GM23338 (cell line): Measurements from ENCODE around the gene UQCRFS1. TPM values are rescaled to one million over a fixed set of nuclear protein-coding genes. Genes with fewer than 3 reads are reported as not detected.

Experiments used
- ATAC-seq: fragments of 200-7000 bp; cut with Tn5 transposase; 3 replicates; pipeline ENCODE4 v1.9.1; 2020
- DNase-seq: peaks from one replicate; pipeline ENCODE4 v3.0.0-alpha.2; 2015; ENCODE audit warnings: low spot score
- H2AFZ ChIP-seq: fragments of 200-600 bp; sonication (generic); 2 replicates; pipeline ENCODE4 v1.8.0; 2016; ENCODE audit warnings: antibody characterized with exemption, mild to moderate bottlenecking, moderate library complexity
- H3F3A ChIP-seq: fragments of 200-600 bp; sonication (generic); replicated peaks from 2 replicates; pipeline ENCODE4 v1.8.0; 2017; ENCODE audit warnings: antibody characterized with exemption, mixed run types, low read depth
- H3K27ac ChIP-seq: fragments of 200-600 bp; sonication (generic); 2 replicates; pipeline ENCODE4 v1.6.1; 2016; ENCODE audit warnings: low read depth
- H3K27me3 ChIP-seq: fragments of 200-600 bp; sonication (generic); 2 replicates; pipeline ENCODE4 v1.8.0; 2016; ENCODE audit warnings: mild to moderate bottlenecking, mixed run types, moderate library complexity; ENCODE audit not compliant: insufficient read depth
- H3K36me3 ChIP-seq: fragments of 200-600 bp; sonication (generic); 2 replicates; pipeline ENCODE4 v1.8.0; 2016; ENCODE audit warnings: mild to moderate bottlenecking; ENCODE audit not compliant: insufficient read depth
- H3K4me1 ChIP-seq: fragments of 200-600 bp; sonication (generic); 2 replicates; pipeline ENCODE4 v1.8.0; 2016; ENCODE audit warnings: mild to moderate bottlenecking, moderate library complexity; ENCODE audit not compliant: insufficient read depth
- H3K4me2 ChIP-seq: fragments of 200-600 bp; sonication (generic); 2 replicates; pipeline ENCODE4 v1.7.1; 2017; ENCODE audit warnings: mixed run types
- H3K4me3 ChIP-seq: fragments of 200-600 bp; sonication (generic); 2 replicates; pipeline ENCODE4 v1.6.1; 2016; ENCODE audit warnings: mixed run types
- H3K79me2 ChIP-seq: fragments of 200-600 bp; sonication (generic); replicated peaks from 2 replicates; pipeline ENCODE4 v1.8.0; 2017; ENCODE audit warnings: mild to moderate bottlenecking; ENCODE audit not compliant: insufficient read depth
- H3K9me2 ChIP-seq: fragments of 200-600 bp; sonication (generic); 2 replicates; pipeline ENCODE4 v1.8.0; 2017; ENCODE audit not compliant: insufficient read depth
- H4K20me1 ChIP-seq: fragments of 200-600 bp; sonication (generic); replicated peaks from 2 replicates; pipeline ENCODE4 v1.8.0; 2017; ENCODE audit warnings: mild to moderate bottlenecking; ENCODE audit not compliant: insufficient read depth
- H3K27ac Mint-ChIP-seq: 2 replicates; pipeline ENCODE4 v1.8.0; 2020; ENCODE audit warnings: inconsistent platforms, mild to moderate bottlenecking, moderate library complexity, mixed read lengths
- H3K27me3 Mint-ChIP-seq: 3 replicates; pipeline ENCODE4 v1.8.0; 2022; ENCODE audit warnings: low read depth, mild to moderate bottlenecking, moderate library complexity, mixed read lengths, inconsistent platforms; ENCODE audit not compliant: insufficient read depth, poor library complexity
- H3K36me3 Mint-ChIP-seq: 3 replicates; pipeline ENCODE4 v1.8.0; 2021; ENCODE audit warnings: low read depth, mild to moderate bottlenecking, inconsistent platforms, moderate library complexity, mixed read lengths
- H3K4me1 Mint-ChIP-seq: 3 replicates; pipeline ENCODE4 v1.8.0; 2020; ENCODE audit warnings: mild to moderate bottlenecking, inconsistent platforms, mixed read lengths
- H3K4me3 Mint-ChIP-seq: 3 replicates; pipeline ENCODE4 v1.8.0; 2021; ENCODE audit warnings: moderate library complexity, mild to moderate bottlenecking, inconsistent platforms, mixed read lengths
- H3K9me3 Mint-ChIP-seq: 3 replicates; pipeline ENCODE4 v1.8.0; 2020; ENCODE audit warnings: moderate library complexity, mild to moderate bottlenecking, inconsistent platforms, mixed read lengths
- CREB1 ChIP-seq: fragments of 250-450 bp; sonication (Bioruptor Pico); IDR thresholded peaks from 2 replicates; pipeline ENCODE4 v1.5.0; 2020; ENCODE audit warnings: low read depth, mild to moderate bottlenecking, moderate library complexity
- ETS1 ChIP-seq: IDR thresholded peaks from 2 replicates; pipeline ENCODE4 v1.6.1; 2016; ENCODE audit warnings: antibody characterized with exemption
- EZH2 ChIP-seq: fragments of 200-600 bp; sonication (generic); IDR thresholded peaks from one replicate; pipeline ENCODE4 v1.8.0; 2017; ENCODE audit warnings: antibody characterized with exemption, mild to moderate bottlenecking, low read depth; ENCODE audit not compliant: unreplicated experiment
- EZH2phosphoT487 ChIP-seq: fragments of 200-600 bp; sonication (generic); IDR thresholded peaks from one replicate; pipeline ENCODE4 v1.8.1; 2018; ENCODE audit warnings: antibody characterized with exemption; ENCODE audit not compliant: unreplicated experiment
- NANOG ChIP-seq: IDR thresholded peaks from 2 replicates; pipeline ENCODE4 v1.6.1; 2016; ENCODE audit warnings: antibody characterized with exemption, borderline replicate concordance
- POLR2AphosphoS5 ChIP-seq: IDR thresholded peaks from 2 replicates; pipeline ENCODE4 v1.6.1; 2016; ENCODE audit warnings: antibody characterized with exemption, low read depth
- STAT1 ChIP-seq: IDR thresholded peaks from one replicate; pipeline ENCODE4 v1.6.1; 2016; ENCODE audit warnings: antibody characterized with exemption; ENCODE audit not compliant: unreplicated experiment
- polyA plus RNA-seq: library from polyadenylated mRNA; unstranded; fragments of >200 nt; fragmentation: Nextera tagmentation; extraction: Ambion mirVana; gene quantifications from 2 replicates; pipeline ENCODE4 v1.2.1, GENCODE V29; 2016
- total RNA-seq: library from RNA; depleted of rRNA; stranded (reverse); fragments of >200 nt; shearing (Covaris generic); gene quantifications from 2 replicates; pipeline ENCODE4 v1.2.3, GENCODE V29; 2014
- TF ChIP-seq, protein P1 (sequence below), 2 experiments: fragments of 200-600 bp in 1 of 2; sonication (generic) in 1 of 2; conservative IDR thresholded peaks; 2 replicates each; pipeline versions ENCODE4 v1.5.1 to v1.6.1; 2016 to 2017; ENCODE audit warnings: antibody characterized with exemption in 2 of 2, low read depth in 2 of 2, mild to moderate bottlenecking in 2 of 2, moderate library complexity in 1 of 2
- TF ChIP-seq, protein P2 (sequence below): IDR thresholded peaks from one replicate; pipeline ENCODE4 v1.6.1; 2018; ENCODE audit warnings: antibody characterized with exemption; ENCODE audit not compliant: unreplicated experiment

Gene UQCRFS1
- total and polyA plus RNA-seq, 2 experiments from 2014 or later = 49.4 to 57.6 TPM

DNA sequence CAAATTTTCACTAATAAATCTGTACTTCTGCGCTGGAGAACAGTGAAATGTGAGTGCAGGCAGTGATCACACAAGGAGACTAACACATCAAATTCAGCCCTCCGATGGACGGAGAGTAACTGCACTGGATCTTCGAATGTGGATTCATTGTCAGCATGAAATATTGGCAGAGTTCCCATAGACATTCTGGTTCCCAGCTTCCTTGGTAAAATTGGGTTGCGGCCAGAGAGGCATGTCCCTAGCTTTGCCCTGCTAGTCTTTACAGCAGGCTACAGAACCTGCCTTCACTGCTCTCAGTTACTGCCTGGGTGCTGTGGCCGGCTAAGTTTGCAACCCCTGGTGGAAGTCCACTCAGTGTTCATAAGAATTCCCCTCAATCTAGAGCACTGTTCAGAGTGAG is 32.3 kb upstream of the UQCRFS1 start:
- Histone ChIP-seq H3K9me2 (no peaks in the 10 kb centered on the region), H3K79me2 (no peaks in the 10 kb centered on the region), H3K4me1 (no peaks in the 10 kb centered on the region; the same call in 1 of the 2 replicates), H3K4me3 (no peak overlapping the region), H2AFZ (no peak overlapping the region), H3F3A (no peaks in the 10 kb centered on the region), H3K4me2 (no peak overlapping the region), H3K36me3 (no peaks in the 10 kb centered on the region), H3K27ac (no peak overlapping the region), H3K27me3 (no peaks in the 10 kb centered on the region), H4K20me1 (no peaks in the 10 kb centered on the region)
- Mint-ChIP-seq H3K4me1 (peaks cover 15% of the 10 kb centered on the region), H3K36me3 (no peaks in the 10 kb centered on the region), H3K9me3 (peaks cover 2% of the 10 kb centered on the region; the same call in 1 of the 3 replicates), H3K27ac (no peak overlapping the region), H3K27me3 (peaks cover 2% of the 10 kb centered on the region), H3K4me3 (no peak overlapping the region)
- DNase-seq = no peak
- TF ChIP-seq POLR2AphosphoS5 (no peak), NANOG (no peak), CREB1 (CRISPR knock-in tag) (no peak), EZH2 (no peak), ETS1 (no peak), STAT1 (no peak)
- TF ChIP-seq, protein P1, sequence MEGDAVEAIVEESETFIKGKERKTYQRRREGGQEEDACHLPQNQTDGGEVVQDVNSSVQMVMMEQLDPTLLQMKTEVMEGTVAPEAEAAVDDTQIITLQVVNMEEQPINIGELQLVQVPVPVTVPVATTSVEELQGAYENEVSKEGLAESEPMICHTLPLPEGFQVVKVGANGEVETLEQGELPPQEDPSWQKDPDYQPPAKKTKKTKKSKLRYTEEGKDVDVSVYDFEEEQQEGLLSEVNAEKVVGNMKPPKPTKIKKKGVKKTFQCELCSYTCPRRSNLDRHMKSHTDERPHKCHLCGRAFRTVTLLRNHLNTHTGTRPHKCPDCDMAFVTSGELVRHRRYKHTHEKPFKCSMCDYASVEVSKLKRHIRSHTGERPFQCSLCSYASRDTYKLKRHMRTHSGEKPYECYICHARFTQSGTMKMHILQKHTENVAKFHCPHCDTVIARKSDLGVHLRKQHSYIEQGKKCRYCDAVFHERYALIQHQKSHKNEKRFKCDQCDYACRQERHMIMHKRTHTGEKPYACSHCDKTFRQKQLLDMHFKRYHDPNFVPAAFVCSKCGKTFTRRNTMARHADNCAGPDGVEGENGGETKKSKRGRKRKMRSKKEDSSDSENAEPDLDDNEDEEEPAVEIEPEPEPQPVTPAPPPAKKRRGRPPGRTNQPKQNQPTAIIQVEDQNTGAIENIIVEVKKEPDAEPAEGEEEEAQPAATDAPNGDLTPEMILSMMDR (conservative IDR thresholded peaks at IDR 0.05; ENCODE audit: low read depth in 2 of 2) = no peak
- ATAC-seq = no peak

DNA sequence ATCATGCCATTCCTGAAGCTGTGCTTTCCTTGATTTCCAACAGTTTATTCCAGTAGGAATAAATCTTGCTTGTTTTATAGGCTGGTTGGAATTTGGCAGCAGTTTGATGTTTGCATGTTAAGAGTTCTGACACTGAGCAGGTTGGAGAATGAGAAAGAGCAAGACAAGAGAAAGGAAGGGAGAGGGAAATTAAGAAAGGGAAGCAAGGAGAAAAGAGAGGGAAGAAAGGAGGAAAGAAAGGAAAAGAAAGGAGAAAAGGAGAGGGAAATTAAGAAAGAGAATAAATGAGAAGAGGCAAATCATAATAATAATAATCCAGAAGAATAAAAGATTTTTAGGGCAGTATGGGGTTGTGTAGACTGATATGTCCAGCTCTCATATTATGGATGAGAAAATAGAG is 28.4 kb upstream of the UQCRFS1 start:
- Histone ChIP-seq H3K27ac (no peak overlapping the region), H3K4me1 (no peaks in the 10 kb centered on the region), H3K36me3 (no peaks in the 10 kb centered on the region), H3K9me2 (no peaks in the 10 kb centered on the region), H3K79me2 (no peaks in the 10 kb centered on the region), H4K20me1 (no peaks in the 10 kb centered on the region), H3F3A (no peaks in the 10 kb centered on the region), H2AFZ (no peak overlapping the region), H3K4me3 (no peak overlapping the region), H3K27me3 (no peaks in the 10 kb centered on the region), H3K4me2 (no peak overlapping the region)
- Mint-ChIP-seq H3K36me3 (no peaks in the 10 kb centered on the region), H3K4me3 (no peak overlapping the region), H3K27me3 (no peaks in the 10 kb centered on the region), H3K9me3 (no peaks in the 10 kb centered on the region; the same call in 2 of the 3 replicates), H3K4me1 (no peaks in the 10 kb centered on the region), H3K27ac (no peak overlapping the region)
- no peak for ATAC-seq
- TF ChIP-seq, protein P2, sequence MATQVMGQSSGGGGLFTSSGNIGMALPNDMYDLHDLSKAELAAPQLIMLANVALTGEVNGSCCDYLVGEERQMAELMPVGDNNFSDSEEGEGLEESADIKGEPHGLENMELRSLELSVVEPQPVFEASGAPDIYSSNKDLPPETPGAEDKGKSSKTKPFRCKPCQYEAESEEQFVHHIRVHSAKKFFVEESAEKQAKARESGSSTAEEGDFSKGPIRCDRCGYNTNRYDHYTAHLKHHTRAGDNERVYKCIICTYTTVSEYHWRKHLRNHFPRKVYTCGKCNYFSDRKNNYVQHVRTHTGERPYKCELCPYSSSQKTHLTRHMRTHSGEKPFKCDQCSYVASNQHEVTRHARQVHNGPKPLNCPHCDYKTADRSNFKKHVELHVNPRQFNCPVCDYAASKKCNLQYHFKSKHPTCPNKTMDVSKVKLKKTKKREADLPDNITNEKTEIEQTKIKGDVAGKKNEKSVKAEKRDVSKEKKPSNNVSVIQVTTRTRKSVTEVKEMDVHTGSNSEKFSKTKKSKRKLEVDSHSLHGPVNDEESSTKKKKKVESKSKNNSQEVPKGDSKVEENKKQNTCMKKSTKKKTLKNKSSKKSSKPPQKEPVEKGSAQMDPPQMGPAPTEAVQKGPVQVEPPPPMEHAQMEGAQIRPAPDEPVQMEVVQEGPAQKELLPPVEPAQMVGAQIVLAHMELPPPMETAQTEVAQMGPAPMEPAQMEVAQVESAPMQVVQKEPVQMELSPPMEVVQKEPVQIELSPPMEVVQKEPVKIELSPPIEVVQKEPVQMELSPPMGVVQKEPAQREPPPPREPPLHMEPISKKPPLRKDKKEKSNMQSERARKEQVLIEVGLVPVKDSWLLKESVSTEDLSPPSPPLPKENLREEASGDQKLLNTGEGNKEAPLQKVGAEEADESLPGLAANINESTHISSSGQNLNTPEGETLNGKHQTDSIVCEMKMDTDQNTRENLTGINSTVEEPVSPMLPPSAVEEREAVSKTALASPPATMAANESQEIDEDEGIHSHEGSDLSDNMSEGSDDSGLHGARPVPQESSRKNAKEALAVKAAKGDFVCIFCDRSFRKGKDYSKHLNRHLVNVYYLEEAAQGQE = no peak
- no peak for TF ChIP-seq EZH2phosphoT487
- no peak for DNase-seq
